SK-N-SH treated with all-trans-retinoic acid at 6 μM for 48 hours (cell line): ENCODE measurements around the gene CNTNAP2.

Source experiments
- ATAC-seq: fragments of 200-7000 bp; cut with Tn5 transposase; 3 replicates; pipeline ENCODE4 v1.9.1; 2020; ENCODE audit warnings: mild to moderate bottlenecking, moderate library complexity
- ARNTL ChIP-seq: fragments of 450-650 bp; formaldehyde crosslinking; IDR thresholded peaks from 2 replicates; pipeline ENCODE4 v1.5.0; 2020; ENCODE audit warnings: low read depth, mild to moderate bottlenecking, moderate library complexity, borderline replicate concordance
- BACH2 ChIP-seq: fragments of 250-450 bp; sonication (Bioruptor Pico); IDR thresholded peaks from 2 replicates; pipeline ENCODE4 v1.9.0; 2021; ENCODE audit warnings: mild to moderate bottlenecking, borderline replicate concordance
- CSDC2 ChIP-seq: fragments of 250-450 bp; sonication (Bioruptor Pico); IDR thresholded peaks from 2 replicates; pipeline ENCODE4 v1.5.0; 2020; ENCODE audit warnings: mild to moderate bottlenecking, moderate library complexity
- ESRRG ChIP-seq: fragments of 250-450 bp; sonication (Bioruptor Pico); IDR thresholded peaks from 2 replicates; pipeline ENCODE4 v1.6.1; 2021; ENCODE audit warnings: mild to moderate bottlenecking
- GLIS3 ChIP-seq: fragments of 250-450 bp; sonication (Bioruptor Pico); IDR thresholded peaks from 2 replicates; pipeline ENCODE4 v1.5.0; 2020; ENCODE audit warnings: mild to moderate bottlenecking, moderate library complexity
- ISL1 ChIP-seq: fragments of 250-450 bp; sonication (Bioruptor Pico); IDR thresholded peaks from 2 replicates; pipeline ENCODE4 v2.1.2; 2022; ENCODE audit warnings: mild to moderate bottlenecking, moderate library complexity
- OSR1 ChIP-seq: fragments of 250-450 bp; sonication (Bioruptor Pico); IDR thresholded peaks from 2 replicates; pipeline ENCODE4 v1.8.0; 2022; ENCODE audit warnings: moderate library complexity, mild to moderate bottlenecking, inconsistent platforms
- PPARA ChIP-seq: fragments of 250-450 bp; sonication (Bioruptor Pico); IDR thresholded peaks from 2 replicates; pipeline ENCODE4 v1.5.0; 2020; ENCODE audit warnings: mild to moderate bottlenecking, borderline replicate concordance
- RARB ChIP-seq: fragments of 250-450 bp; sonication (Bioruptor Pico); IDR thresholded peaks from 2 replicates; pipeline ENCODE4 v1.8.0; 2021; ENCODE audit warnings: mild to moderate bottlenecking, moderate library complexity
- SNAI2 ChIP-seq: fragments of 250-450 bp; sonication (Bioruptor Pico); IDR thresholded peaks from 2 replicates; pipeline ENCODE4 v1.5.0; 2020; ENCODE audit warnings: mild to moderate bottlenecking, moderate library complexity
- TCF4 ChIP-seq: fragments of 250-450 bp; sonication (Bioruptor Pico); IDR thresholded peaks from 2 replicates; pipeline ENCODE4 v1.8.0; 2021; ENCODE audit warnings: mild to moderate bottlenecking, moderate library complexity, borderline replicate concordance
- TOX ChIP-seq: fragments of 250-450 bp; sonication (Bioruptor Pico); IDR thresholded peaks from 2 replicates; pipeline ENCODE4 v1.8.0; 2021; ENCODE audit warnings: mild to moderate bottlenecking, moderate library complexity, borderline replicate concordance
- ZC3H10 ChIP-seq: fragments of 250-450 bp; sonication (Bioruptor Pico); IDR thresholded peaks from 2 replicates; pipeline ENCODE4 v1.5.1; 2021; ENCODE audit warnings: mild to moderate bottlenecking, moderate library complexity
- ZFP3 ChIP-seq: fragments of 250-450 bp; sonication (Bioruptor Pico); IDR thresholded peaks from 2 replicates; pipeline ENCODE4 v1.5.0; 2020; ENCODE audit warnings: mild to moderate bottlenecking, moderate library complexity
- ZFP30 ChIP-seq: fragments of 450-650 bp; formaldehyde crosslinking; IDR thresholded peaks from 2 replicates; pipeline ENCODE4 v1.5.0; 2022; ENCODE audit warnings: mild to moderate bottlenecking, moderate library complexity
- ZNF565 ChIP-seq: fragments of 450-650 bp; formaldehyde crosslinking; conservative IDR thresholded peaks from 2 replicates; pipeline ENCODE4 v1.5.0; 2020; ENCODE audit warnings: low read depth, mild to moderate bottlenecking, moderate library complexity
- ZNF70 ChIP-seq: fragments of 450-650 bp; formaldehyde crosslinking; IDR thresholded peaks from 2 replicates; pipeline ENCODE4 v1.5.0; 2020; ENCODE audit warnings: mild to moderate bottlenecking, moderate library complexity
- TF ChIP-seq, protein P1 (sequence below): fragments of 250-450 bp; sonication (Bioruptor Pico); IDR thresholded peaks from 2 replicates; pipeline ENCODE4 v1.5.1; 2021; ENCODE audit warnings: mild to moderate bottlenecking, moderate library complexity
- TF ChIP-seq, protein P2 (sequence below): fragments of 250-450 bp; sonication (Bioruptor Pico); IDR thresholded peaks from 2 replicates; pipeline ENCODE4 v1.8.0; 2020; ENCODE audit warnings: mild to moderate bottlenecking, moderate library complexity, borderline replicate concordance
- TF ChIP-seq, protein P3 (sequence below): fragments of 250-450 bp; sonication (Bioruptor Pico); IDR thresholded peaks from 2 replicates; pipeline ENCODE4 v1.5.0; 2020; ENCODE audit warnings: mild to moderate bottlenecking, moderate library complexity
- TF ChIP-seq, protein P4 (sequence below): fragments of 250-450 bp; sonication (Bioruptor Pico); IDR thresholded peaks from 2 replicates; pipeline ENCODE4 v1.5.1; 2020; ENCODE audit warnings: low read depth, mild to moderate bottlenecking, moderate library complexity

The CNTNAP2 gene

DNA sequence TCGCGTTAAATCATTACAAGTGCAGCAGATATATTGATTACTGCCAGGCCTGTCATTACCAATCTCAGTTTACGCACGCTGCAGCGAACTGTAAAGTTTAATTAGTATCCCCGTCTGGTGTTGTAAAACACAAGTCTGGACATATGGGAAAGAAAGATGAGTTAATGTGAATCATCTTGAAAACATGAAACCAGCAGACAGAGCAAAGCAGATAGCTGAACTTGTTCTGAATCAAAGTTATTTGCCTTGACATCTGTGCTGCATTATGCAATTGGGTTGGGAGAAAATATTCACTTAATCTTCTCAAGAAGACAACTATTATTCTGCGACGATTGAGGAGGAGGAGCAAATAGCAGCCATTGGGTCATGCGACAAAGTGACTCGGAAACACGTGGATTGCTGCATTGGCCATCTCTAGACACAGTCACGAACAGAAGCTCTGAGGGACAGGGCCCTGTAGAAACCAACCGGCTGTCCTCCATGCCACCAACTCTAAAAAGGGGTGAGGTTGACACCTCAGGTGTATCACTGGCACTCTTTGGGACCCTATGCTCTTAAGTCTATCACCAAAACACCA is 2317.7 kb downstream of the CNTNAP2 start (continued):
- no peak for TF ChIP-seq PPARA
- TF ChIP-seq, protein P1, sequence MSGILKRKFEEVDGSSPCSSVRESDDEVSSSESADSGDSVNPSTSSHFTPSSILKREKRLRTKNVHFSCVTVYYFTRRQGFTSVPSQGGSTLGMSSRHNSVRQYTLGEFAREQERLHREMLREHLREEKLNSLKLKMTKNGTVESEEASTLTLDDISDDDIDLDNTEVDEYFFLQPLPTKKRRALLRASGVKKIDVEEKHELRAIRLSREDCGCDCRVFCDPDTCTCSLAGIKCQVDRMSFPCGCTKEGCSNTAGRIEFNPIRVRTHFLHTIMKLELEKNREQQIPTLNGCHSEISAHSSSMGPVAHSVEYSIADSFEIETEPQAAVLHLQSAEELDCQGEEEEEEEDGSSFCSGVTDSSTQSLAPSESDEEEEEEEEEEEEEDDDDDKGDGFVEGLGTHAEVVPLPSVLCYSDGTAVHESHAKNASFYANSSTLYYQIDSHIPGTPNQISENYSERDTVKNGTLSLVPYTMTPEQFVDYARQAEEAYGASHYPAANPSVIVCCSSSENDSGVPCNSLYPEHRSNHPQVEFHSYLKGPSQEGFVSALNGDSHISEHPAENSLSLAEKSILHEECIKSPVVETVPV (CRISPR knock-in tag) = peak; percentile 49; the same call in 1 of the 2 replicates
- TF ChIP-seq CSDC2 (CRISPR knock-in tag) = no peak; the same call in 1 of the 2 replicates
- peak; percentile 60 for TF ChIP-seq SNAI2 (CRISPR knock-in tag)
- TF ChIP-seq ZC3H10 (CRISPR knock-in tag) = peak; percentile 88; the same call in 1 of the 2 replicates
- TF ChIP-seq, protein P2, sequence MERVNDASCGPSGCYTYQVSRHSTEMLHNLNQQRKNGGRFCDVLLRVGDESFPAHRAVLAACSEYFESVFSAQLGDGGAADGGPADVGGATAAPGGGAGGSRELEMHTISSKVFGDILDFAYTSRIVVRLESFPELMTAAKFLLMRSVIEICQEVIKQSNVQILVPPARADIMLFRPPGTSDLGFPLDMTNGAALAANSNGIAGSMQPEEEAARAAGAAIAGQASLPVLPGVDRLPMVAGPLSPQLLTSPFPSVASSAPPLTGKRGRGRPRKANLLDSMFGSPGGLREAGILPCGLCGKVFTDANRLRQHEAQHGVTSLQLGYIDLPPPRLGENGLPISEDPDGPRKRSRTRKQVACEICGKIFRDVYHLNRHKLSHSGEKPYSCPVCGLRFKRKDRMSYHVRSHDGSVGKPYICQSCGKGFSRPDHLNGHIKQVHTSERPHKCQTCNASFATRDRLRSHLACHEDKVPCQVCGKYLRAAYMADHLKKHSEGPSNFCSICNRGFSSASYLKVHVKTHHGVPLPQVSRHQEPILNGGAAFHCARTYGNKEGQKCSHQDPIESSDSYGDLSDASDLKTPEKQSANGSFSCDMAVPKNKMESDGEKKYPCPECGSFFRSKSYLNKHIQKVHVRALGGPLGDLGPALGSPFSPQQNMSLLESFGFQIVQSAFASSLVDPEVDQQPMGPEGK (CRISPR knock-in tag) = peak; percentile 81
- TF ChIP-seq, all 23 proteins: peak for 12

DNA sequence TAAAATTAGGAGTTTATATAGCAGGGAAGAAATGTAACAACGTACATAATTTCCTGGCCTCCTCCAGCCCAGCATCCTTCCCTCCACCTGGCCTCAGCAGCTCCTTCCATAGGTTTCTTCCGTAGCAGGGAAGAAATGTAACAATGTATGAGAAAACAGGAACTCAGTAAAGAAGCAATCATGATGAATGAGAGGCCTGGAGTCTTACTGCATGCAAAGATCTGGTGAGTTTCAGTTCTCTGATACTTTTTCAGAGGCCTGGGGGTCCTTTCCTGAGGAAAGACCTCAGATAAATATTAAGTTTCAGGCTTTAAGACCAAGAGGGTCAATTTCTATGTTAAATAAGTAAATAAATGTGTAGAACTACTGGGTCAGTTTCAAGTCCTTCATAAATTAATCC is 2318.3 kb downstream of the CNTNAP2 start:
- TF ChIP-seq ESRRG (CRISPR knock-in tag) (no peak), ZNF70 (CRISPR knock-in tag) (no peak), OSR1 (CRISPR knock-in tag) (no peak), ZC3H10 (CRISPR knock-in tag) (no peak), ZFP30 (CRISPR knock-in tag) (no peak), SNAI2 (CRISPR knock-in tag) (no peak), ISL1 (no peak)
- TF ChIP-seq, protein P3, sequence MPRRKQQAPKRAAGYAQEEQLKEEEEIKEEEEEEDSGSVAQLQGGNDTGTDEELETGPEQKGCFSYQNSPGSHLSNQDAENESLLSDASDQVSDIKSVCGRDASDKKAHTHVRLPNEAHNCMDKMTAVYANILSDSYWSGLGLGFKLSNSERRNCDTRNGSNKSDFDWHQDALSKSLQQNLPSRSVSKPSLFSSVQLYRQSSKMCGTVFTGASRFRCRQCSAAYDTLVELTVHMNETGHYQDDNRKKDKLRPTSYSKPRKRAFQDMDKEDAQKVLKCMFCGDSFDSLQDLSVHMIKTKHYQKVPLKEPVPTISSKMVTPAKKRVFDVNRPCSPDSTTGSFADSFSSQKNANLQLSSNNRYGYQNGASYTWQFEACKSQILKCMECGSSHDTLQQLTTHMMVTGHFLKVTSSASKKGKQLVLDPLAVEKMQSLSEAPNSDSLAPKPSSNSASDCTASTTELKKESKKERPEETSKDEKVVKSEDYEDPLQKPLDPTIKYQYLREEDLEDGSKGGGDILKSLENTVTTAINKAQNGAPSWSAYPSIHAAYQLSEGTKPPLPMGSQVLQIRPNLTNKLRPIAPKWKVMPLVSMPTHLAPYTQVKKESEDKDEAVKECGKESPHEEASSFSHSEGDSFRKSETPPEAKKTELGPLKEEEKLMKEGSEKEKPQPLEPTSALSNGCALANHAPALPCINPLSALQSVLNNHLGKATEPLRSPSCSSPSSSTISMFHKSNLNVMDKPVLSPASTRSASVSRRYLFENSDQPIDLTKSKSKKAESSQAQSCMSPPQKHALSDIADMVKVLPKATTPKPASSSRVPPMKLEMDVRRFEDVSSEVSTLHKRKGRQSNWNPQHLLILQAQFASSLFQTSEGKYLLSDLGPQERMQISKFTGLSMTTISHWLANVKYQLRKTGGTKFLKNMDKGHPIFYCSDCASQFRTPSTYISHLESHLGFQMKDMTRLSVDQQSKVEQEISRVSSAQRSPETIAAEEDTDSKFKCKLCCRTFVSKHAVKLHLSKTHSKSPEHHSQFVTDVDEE (CRISPR knock-in tag) = no peak
- TF ChIP-seq, protein P4, sequence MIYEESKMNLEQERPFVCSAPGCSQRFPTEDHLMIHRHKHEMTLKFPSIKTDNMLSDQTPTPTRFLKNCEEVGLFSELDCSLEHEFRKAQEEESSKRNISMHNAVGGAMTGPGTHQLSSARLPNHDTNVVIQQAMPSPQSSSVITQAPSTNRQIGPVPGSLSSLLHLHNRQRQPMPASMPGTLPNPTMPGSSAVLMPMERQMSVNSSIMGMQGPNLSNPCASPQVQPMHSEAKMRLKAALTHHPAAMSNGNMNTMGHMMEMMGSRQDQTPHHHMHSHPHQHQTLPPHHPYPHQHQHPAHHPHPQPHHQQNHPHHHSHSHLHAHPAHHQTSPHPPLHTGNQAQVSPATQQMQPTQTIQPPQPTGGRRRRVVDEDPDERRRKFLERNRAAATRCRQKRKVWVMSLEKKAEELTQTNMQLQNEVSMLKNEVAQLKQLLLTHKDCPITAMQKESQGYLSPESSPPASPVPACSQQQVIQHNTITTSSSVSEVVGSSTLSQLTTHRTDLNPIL = no peak
- peak; percentile 1; the same call in 1 of the 3 replicates for ATAC-seq

DNA sequence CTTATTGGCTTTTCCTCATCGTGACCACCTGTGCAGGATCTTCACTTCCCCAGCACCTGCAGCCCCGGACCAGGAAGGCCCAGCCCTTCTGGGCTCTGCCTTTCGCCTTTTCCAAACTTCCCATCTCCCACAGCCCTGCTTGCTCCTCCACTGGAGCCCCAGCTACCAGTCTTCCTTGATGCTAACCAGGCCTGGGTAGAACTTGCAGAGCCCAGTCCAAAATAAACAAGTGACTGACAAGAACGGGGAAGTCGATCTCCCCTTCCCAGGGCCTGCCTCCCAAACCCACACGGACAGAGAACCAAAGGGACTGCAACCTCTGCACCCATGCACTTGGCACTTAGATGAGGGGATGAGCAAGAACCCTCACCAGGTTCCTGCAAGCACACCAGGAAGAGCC is 2319.1 kb downstream of the CNTNAP2 start:
- no peak; the same call in 2 of the 3 replicates for ATAC-seq
- TF ChIP-seq OSR1 (CRISPR knock-in tag) = no peak
- TF ChIP-seq ZFP3 (CRISPR knock-in tag) = no peak
- no peak for TF ChIP-seq RARB (CRISPR knock-in tag)
- TF ChIP-seq, protein P4 = no peak
- TF ChIP-seq, all 23 proteins: peak for 0

DNA sequence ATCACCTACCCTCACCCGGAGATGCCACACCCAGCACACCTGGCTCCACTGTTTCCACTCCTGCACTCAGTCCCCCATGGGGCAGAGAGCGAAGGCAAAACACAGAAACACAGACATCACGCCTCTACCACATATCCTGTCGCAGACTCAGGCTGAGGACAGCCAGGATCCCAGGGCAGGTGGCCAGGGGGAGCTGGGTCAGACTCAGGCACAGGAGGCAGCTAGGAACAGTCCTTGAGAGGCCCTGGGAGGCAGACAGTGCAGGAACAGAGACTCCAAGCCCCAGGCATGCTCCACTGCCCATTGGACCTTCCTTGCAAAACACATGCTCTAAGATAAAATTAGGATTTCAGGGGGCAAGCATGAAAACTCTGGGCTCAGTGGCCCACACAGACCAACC is 2319.5 kb downstream of the CNTNAP2 start:
- no peak for ATAC-seq
- TF ChIP-seq, protein P3 (CRISPR knock-in tag) = no peak
- TF ChIP-seq ARNTL (CRISPR knock-in tag) = no peak
- no peak for TF ChIP-seq TCF4 (CRISPR knock-in tag)
- no peak for TF ChIP-seq ISL1
- TF ChIP-seq ZFP30 (CRISPR knock-in tag) = no peak
- TF ChIP-seq ESRRG (CRISPR knock-in tag) = no peak
- no peak for TF ChIP-seq OSR1 (CRISPR knock-in tag)
- TF ChIP-seq TOX (CRISPR knock-in tag) = no peak
- no peak for TF ChIP-seq ZC3H10 (CRISPR knock-in tag)
- no peak for TF ChIP-seq RARB (CRISPR knock-in tag)
- no peak for TF ChIP-seq PPARA
- no peak for TF ChIP-seq GLIS3 (CRISPR knock-in tag)
- TF ChIP-seq, protein P1 (CRISPR knock-in tag) = no peak
- no peak for TF ChIP-seq BACH2 (CRISPR knock-in tag)
- TF ChIP-seq ZNF565 (CRISPR knock-in tag) = no peak
